ENCODE data around the gene GJC1. TPM values are rescaled to one million over a fixed set of nuclear protein-coding genes. Genes with fewer than 3 reads are reported as not detected.
A peak's percentile ranks its signal among the peaks of the same experiment; 100 is the strongest.

Gene GJC1
- total and polyA plus RNA-seq, 9 of the 15 experiments (the other 6 are each of a cell fraction or from before 2014, with no cell fraction given): 0.04 to 1.4 (median 0.18) TPM; not detected in 1

GRCh38 chr17:44865231-44865660, 35.2 kb upstream of the GJC1 start (continued):
- no peak for TF ChIP-seq ZNF609 (CRISPR knock-in tag; IDR thresholded peaks at IDR 0.05; ENCODE audit: borderline replicate concordance)
- peak; percentile 34; the same call in 1 of the 2 replicates for TF ChIP-seq DEAF1 (CRISPR knock-in tag; IDR thresholded peaks at IDR 0.05)
- no peak for TF ChIP-seq SREBF1 (IDR thresholded peaks at IDR 0.05; ENCODE audit: borderline replicate concordance, low read depth, low read length)
- no peak for TF ChIP-seq NR3C1 (CRISPR knock-in tag; IDR thresholded peaks at IDR 0.05)
- no peak for TF ChIP-seq ZNF696 (CRISPR knock-in tag; conservative IDR thresholded peaks at IDR 0.05)
- no peak for TF ChIP-seq ZNF518B (CRISPR knock-in tag; IDR thresholded peaks at IDR 0.05)
- peak; percentile 13; the same call in 1 of the 2 replicates for TF ChIP-seq POLR2AphosphoS5 (IDR thresholded peaks at IDR 0.05; ENCODE audit: control insufficient read depth, insufficient read depth, low read depth, low read length)
- TF ChIP-seq, protein P1, sequence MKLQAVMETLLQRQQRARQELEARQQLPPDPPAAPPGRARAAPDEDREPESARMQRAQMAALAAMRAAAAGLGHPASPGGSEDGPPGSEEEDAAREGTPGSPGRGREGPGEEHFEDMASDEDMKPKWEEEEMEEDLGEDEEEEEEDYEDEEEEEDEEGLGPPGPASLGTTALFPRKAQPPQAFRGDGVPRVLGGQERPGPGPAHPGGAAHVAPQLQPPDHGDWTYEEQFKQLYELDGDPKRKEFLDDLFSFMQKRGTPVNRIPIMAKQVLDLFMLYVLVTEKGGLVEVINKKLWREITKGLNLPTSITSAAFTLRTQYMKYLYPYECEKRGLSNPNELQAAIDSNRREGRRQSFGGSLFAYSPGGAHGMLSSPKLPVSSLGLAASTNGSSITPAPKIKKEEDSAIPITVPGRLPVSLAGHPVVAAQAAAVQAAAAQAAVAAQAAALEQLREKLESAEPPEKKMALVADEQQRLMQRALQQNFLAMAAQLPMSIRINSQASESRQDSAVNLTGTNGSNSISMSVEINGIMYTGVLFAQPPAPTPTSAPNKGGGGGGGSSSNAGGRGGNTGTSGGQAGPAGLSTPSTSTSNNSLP (IDR thresholded peaks at IDR 0.05; ENCODE audit: borderline replicate concordance, low read depth, low read length): 0 out of 2 replicates have a peak, but pooled peaks have one; percentile 18
- TF ChIP-seq SMC3 (conservative IDR thresholded peaks at IDR 0.05; ENCODE audit: insufficient read depth, low read depth, low read length): peak; percentile 81
- TF ChIP-seq RAD21 (CRISPR knock-in tag; conservative IDR thresholded peaks at IDR 0.05 in 1 of 2, IDR thresholded peaks at IDR 0.05 in 1 of 2): peak; percentile 51 to 66
- TF ChIP-seq, protein P2, sequence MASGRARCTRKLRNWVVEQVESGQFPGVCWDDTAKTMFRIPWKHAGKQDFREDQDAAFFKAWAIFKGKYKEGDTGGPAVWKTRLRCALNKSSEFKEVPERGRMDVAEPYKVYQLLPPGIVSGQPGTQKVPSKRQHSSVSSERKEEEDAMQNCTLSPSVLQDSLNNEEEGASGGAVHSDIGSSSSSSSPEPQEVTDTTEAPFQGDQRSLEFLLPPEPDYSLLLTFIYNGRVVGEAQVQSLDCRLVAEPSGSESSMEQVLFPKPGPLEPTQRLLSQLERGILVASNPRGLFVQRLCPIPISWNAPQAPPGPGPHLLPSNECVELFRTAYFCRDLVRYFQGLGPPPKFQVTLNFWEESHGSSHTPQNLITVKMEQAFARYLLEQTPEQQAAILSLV (tag; IDR thresholded peaks at IDR 0.05): no peak
